Loucy (cell line): ENCODE results near the gene CD4.

Source experiments
- H2AFZ ChIP-seq: fragments of 200-600 bp; sonication (generic); 2 replicates; pipeline ENCODE4 v1.6.0; 2016; ENCODE audit warnings: antibody characterized with exemption, mild to moderate bottlenecking, low read length, moderate library complexity
- H3F3A ChIP-seq: fragments of 200-600 bp; 2 replicates; pipeline ENCODE4 v1.6.0; 2016; ENCODE audit warnings: antibody characterized with exemption, low read depth, mild to moderate bottlenecking
- H3K27me3 ChIP-seq: fragments of 200-600 bp; sonication (generic); 2 replicates; pipeline ENCODE4 v1.6.1; 2014; ENCODE audit warnings: low read length, mild to moderate bottlenecking; ENCODE audit not compliant: insufficient read depth, poor library complexity, severe bottlenecking
- H3K36me3 ChIP-seq: fragments of 200-600 bp; sonication (generic); 2 replicates; pipeline ENCODE4 v1.6.1; 2016; ENCODE audit warnings: low read length; ENCODE audit not compliant: insufficient read depth
- H3K4me1 ChIP-seq: fragments of 200-600 bp; sonication (generic); 2 replicates; pipeline ENCODE4 v1.5.1; 2014; ENCODE audit warnings: low read length, mild to moderate bottlenecking; ENCODE audit not compliant: insufficient read depth, poor library complexity, severe bottlenecking
- H3K4me2 ChIP-seq: fragments of 200-600 bp; sonication (generic); 2 replicates; pipeline ENCODE4 v1.6.0; 2014; ENCODE audit warnings: antibody characterized with exemption, low read length, low read depth, mild to moderate bottlenecking; ENCODE audit not compliant: poor library complexity, severe bottlenecking
- H3K4me3 ChIP-seq: fragments of 200-600 bp; sonication (generic); 2 replicates; pipeline ENCODE4 v1.5.1; 2014; ENCODE audit warnings: low read length, mild to moderate bottlenecking, mixed read lengths; ENCODE audit not compliant: poor library complexity, severe bottlenecking
- H3K79me2 ChIP-seq: fragments of 200-600 bp; sonication (generic); 2 replicates; pipeline ENCODE4 v1.6.1; 2014; ENCODE audit warnings: low read length; ENCODE audit not compliant: insufficient read depth
- H3K9ac ChIP-seq: fragments of 200-600 bp; sonication (generic); 2 replicates; pipeline ENCODE4 v1.6.0; 2014; ENCODE audit warnings: mild to moderate bottlenecking, low read depth, low read length, moderate library complexity; ENCODE audit not compliant: poor library complexity, severe bottlenecking
- H3K9me2 ChIP-seq: fragments of 200-600 bp; sonication (generic); replicated peaks from 2 replicates; pipeline ENCODE4 v1.6.1; 2016; ENCODE audit warnings: low read depth, low read length, mixed read lengths
- H3K9me3 ChIP-seq: fragments of 200-600 bp; sonication (generic); 2 replicates; pipeline ENCODE4 v1.6.1; 2014; ENCODE audit warnings: mild to moderate bottlenecking, antibody characterized with exemption, low read length, low read depth; ENCODE audit not compliant: insufficient read depth
- H4K20me1 ChIP-seq: fragments of 200-600 bp; sonication (generic); 2 replicates; pipeline ENCODE4 v1.6.0; 2014; ENCODE audit warnings: antibody characterized with exemption, low read length, mild to moderate bottlenecking; ENCODE audit not compliant: insufficient read depth, poor library complexity, severe bottlenecking
- EZH2phosphoT487 ChIP-seq: fragments of 200-600 bp; IDR thresholded peaks from 2 replicates; pipeline ENCODE4 v1.6.1; 2018; ENCODE audit warnings: antibody characterized with exemption, mild to moderate bottlenecking, moderate library complexity, borderline replicate concordance
- TF ChIP-seq, protein P1 (sequence below): fragments of 200-600 bp; sonication (generic); conservative IDR thresholded peaks from 2 replicates; pipeline ENCODE4 v1.5.1; 2014; ENCODE audit warnings: mild to moderate bottlenecking, antibody characterized with exemption, low read length

The CD4 gene

DNA sequence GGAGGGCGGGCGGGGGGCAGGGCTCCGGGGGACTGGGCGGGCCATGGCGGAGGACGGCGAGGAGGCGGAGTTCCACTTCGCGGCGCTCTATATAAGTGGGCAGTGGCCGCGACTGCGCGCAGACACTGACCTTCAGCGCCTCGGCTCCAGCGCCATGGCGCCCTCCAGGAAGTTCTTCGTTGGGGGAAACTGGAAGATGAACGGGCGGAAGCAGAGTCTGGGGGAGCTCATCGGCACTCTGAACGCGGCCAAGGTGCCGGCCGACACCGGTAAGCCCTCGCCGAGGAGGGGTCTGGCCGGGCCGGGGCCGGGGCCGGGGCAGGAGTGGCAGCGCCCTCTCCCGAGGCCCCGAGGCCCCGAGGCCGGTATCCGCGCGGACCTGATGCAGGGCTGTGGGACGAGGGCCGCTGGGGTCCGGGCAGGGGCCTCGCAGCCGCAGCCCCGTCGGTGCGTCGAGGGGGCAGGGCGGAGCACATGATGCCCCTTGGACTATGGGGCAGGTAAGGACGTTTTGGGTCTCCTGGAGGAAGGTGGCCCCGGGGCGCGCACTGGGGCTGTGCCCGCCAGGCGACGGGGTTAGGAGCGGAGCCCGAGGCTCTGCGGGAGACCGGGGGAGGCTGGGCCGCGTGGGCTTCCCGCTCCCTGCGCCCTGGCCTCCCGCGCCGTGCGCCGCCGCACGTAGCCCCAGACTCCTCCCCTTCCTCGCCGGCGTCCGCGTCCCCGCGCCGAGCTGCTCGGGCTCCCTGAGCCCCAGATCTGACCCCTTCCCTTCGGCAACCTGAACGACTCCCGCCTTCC lies 78.3 kb downstream of the CD4 start, which contains the start of gene TPI1:
TSS of gene TPI1 (plus strand) at position 119 of the 798 bp plus-strand sequence. CDS start at position 155, 36 bp downstream.
- Histone ChIP-seq H3K9me3 (no peaks in the 10 kb centered on the region), H3K27me3 (peaks cover 4% of the 10 kb centered on the region), H2AFZ (peak within 1 kb of the TSS; percentile 76), H3K9ac (peak within 1 kb of the TSS; percentile 97), H3F3A (peaks cover 5% of the 10 kb centered on the region; the same call in 1 of the 2 replicates), H3K36me3 (peaks cover 53% of the 10 kb centered on the region; the same call in 1 of the 2 replicates), H3K4me1 (peaks cover 34% of the 10 kb centered on the region), H3K4me3 (peak within 1 kb of the TSS; percentile 94), H3K9me2 (no peaks in the 10 kb centered on the region), H4K20me1 (peaks cover 46% of the 10 kb centered on the region), H3K79me2 (peaks cover 54% of the 10 kb centered on the region), H3K4me2 (peak within 1 kb of the TSS; percentile 98)
- TF ChIP-seq EZH2phosphoT487: no peak
- TF ChIP-seq, protein P1, sequence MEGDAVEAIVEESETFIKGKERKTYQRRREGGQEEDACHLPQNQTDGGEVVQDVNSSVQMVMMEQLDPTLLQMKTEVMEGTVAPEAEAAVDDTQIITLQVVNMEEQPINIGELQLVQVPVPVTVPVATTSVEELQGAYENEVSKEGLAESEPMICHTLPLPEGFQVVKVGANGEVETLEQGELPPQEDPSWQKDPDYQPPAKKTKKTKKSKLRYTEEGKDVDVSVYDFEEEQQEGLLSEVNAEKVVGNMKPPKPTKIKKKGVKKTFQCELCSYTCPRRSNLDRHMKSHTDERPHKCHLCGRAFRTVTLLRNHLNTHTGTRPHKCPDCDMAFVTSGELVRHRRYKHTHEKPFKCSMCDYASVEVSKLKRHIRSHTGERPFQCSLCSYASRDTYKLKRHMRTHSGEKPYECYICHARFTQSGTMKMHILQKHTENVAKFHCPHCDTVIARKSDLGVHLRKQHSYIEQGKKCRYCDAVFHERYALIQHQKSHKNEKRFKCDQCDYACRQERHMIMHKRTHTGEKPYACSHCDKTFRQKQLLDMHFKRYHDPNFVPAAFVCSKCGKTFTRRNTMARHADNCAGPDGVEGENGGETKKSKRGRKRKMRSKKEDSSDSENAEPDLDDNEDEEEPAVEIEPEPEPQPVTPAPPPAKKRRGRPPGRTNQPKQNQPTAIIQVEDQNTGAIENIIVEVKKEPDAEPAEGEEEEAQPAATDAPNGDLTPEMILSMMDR: no peak

DNA sequence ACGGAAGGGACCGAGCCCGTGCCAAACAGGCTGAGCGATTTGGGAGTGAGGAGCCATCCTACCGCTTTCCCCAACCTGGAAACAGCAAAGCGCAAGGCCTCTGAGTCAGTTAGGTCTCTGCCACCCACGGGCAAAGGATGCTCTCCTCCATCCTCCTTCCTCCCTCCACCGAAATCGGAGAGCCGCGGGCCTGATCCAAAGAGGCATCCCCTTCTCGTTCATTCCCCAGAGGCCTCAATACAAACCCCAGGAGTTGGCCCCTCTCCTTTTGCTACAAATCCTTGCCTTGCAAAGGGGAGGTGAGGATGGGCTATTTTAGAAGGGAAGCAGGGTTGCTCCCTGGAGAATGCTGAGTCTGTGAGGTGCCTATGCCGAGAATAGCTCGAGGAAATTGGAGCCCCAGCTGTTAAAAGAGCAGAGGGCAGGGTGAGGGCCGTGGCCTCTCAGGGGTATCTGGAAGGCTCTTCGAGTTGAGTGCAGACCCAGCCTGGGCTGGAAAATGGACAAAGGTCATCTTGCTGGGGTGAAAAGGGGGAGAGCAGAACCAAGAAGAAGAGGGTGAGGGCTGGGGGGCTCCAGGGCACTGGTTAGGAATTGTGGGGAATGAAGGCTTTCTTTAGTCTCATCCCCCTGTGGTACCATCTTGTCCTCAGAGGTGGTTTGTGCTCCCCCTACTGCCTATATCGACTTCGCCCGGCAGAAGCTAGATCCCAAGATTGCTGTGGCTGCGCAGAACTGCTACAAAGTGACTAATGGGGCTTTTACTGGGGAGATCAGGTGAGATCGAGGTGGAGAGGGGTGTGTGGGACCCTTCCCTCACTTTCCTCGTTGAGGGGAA lies 79.1 kb downstream of the CD4 start:
- peaks cover 51% of the 10 kb centered on the region for H4K20me1 ChIP-seq

More for the DNA sequence above, 79.1 kb downstream of the CD4 start:
- Histone ChIP-seq H3K79me2 (peaks cover 58% of the 10 kb centered on the region), H3K36me3 (peaks cover 45% of the 10 kb centered on the region; the same call in 1 of the 2 replicates), H3K9me2 (no peaks in the 10 kb centered on the region), H3F3A (peaks cover 5% of the 10 kb centered on the region; the same call in 1 of the 2 replicates), H3K4me2 (peak overlapping the region; percentile 98), H3K27me3 (peaks cover 4% of the 10 kb centered on the region), H3K9me3 (no peaks in the 10 kb centered on the region), H3K4me1 (peaks cover 38% of the 10 kb centered on the region), H3K4me3 (peak overlapping the region; percentile 94), H3K9ac (peak overlapping the region; percentile 97), H2AFZ (no peak overlapping the region)
- TF ChIP-seq, protein P1: peak; percentile 42
- TF ChIP-seq EZH2phosphoT487: no peak
